ENCODE data around the gene NOS3. TPM values are rescaled to one million over a fixed set of nuclear protein-coding genes. Genes with fewer than 3 reads are reported as not detected.

NOS3 gene
- total and polyA plus RNA-seq, 9 of the 15 experiments (the other 6 are each of a cell fraction or from before 2014, with no cell fraction given), result 1.1 to 121 (median 23.6) TPM

GRCh38 chr7:151038951-151039849 lies 48.4 kb downstream of the NOS3 start (continued):
- TF ChIP-seq CBX8 (IDR thresholded peaks at IDR 0.05; ENCODE audit: borderline replicate concordance, extremely low read depth, low read depth, low read length, poor library complexity, severe bottlenecking), result no peak
- TF ChIP-seq ZC3H4 (CRISPR knock-in tag; IDR thresholded peaks at IDR 0.05; ENCODE audit: borderline replicate concordance), result no peak
- TF ChIP-seq, protein P1, sequence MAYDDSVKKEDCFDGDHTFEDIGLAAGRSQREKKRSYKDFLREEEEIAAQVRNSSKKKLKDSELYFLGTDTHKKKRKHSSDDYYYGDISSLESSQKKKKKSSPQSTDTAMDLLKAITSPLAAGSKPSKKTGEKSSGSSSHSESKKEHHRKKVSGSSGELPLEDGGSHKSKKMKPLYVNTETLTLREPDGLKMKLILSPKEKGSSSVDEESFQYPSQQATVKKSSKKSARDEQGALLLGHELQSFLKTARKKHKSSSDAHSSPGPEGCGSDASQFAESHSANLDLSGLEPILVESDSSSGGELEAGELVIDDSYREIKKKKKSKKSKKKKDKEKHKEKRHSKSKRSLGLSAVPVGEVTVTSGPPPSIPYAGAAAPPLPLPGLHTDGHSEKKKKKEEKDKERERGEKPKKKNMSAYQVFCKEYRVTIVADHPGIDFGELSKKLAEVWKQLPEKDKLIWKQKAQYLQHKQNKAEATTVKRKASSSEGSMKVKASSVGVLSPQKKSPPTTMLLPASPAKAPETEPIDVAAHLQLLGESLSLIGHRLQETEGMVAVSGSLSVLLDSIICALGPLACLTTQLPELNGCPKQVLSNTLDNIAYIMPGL (CRISPR knock-in tag; IDR thresholded peaks at IDR 0.05), result 0 out of 2 replicates have a peak, but pooled peaks have one; percentile 30
- no peak; the same call in 1 of the 2 replicates for TF ChIP-seq DEAF1 (CRISPR knock-in tag; IDR thresholded peaks at IDR 0.05)
- TF ChIP-seq MEF2A (IDR thresholded peaks at IDR 0.05; ENCODE audit: control insufficient read depth, low read depth, low read length), result no peak
- TF ChIP-seq MECOM (CRISPR knock-in tag; IDR thresholded peaks at IDR 0.05), result peak; percentile 96
- peak; percentile 44; the same call in 1 of the 2 replicates for TF ChIP-seq ZNF165 (CRISPR knock-in tag; IDR thresholded peaks at IDR 0.05; ENCODE audit: borderline replicate concordance)
- no peak for TF ChIP-seq RBM22 (IDR thresholded peaks at IDR 0.05; ENCODE audit: low read depth, low read length, poor library complexity, severe bottlenecking)
- no peak for TF ChIP-seq KLF13 (tag; IDR thresholded peaks at IDR 0.05; ENCODE audit: borderline replicate concordance, low read depth)
- TF ChIP-seq HEY1 (CRISPR knock-in tag; IDR thresholded peaks at IDR 0.05; ENCODE audit: borderline replicate concordance), result no peak
- TF ChIP-seq U2AF2 (optimal IDR thresholded peaks at IDR 0.05; ENCODE audit: low read depth, low read length), result no peak
- TF ChIP-seq CREM (IDR thresholded peaks at IDR 0.05; ENCODE audit: low read depth), result peak; percentile 86
- TF ChIP-seq AFF1 (IDR thresholded peaks at IDR 0.05; ENCODE audit: low read depth in 1 of 2, partially characterized antibody in 2 of 2), result peak in 1 of 2 experiments; percentile 74
- TF ChIP-seq HIVEP1 (CRISPR knock-in tag; IDR thresholded peaks at IDR 0.05), result no peak
- TF ChIP-seq RAD51 (IDR thresholded peaks at IDR 0.05; ENCODE audit: borderline replicate concordance, low read depth), result peak; percentile 38; the same call in 1 of the 2 replicates
- TF ChIP-seq ZNF12 (CRISPR knock-in tag; IDR thresholded peaks at IDR 0.05), result no peak; the same call in 1 of the 2 replicates
- peak; percentile 91 for TF ChIP-seq MYNN (IDR thresholded peaks at IDR 0.05)
- no peak for TF ChIP-seq MYNN (CRISPR knock-in tag; IDR thresholded peaks at IDR 0.05)
- TF ChIP-seq ZSCAN29 (IDR thresholded peaks at IDR 0.05), result no peak
- TF ChIP-seq SMAD4 (CRISPR knock-in tag; conservative IDR thresholded peaks at IDR 0.05), result peak; percentile 100

All from K562 (cell line).